NT2/D1 (cell line): ENCODE results near the gene DCP1B.

Source experiments
- YY1 ChIP-seq: IDR thresholded peaks from 2 replicates; pipeline ENCODE4 v1.6.1; 2011; ENCODE audit not compliant: insufficient read length, insufficient read depth
- ZNF274 ChIP-seq: IDR thresholded peaks from 2 replicates; pipeline ENCODE4 v1.6.1; 2011; ENCODE audit warnings: mild to moderate bottlenecking, low read depth, low read length

GRCh38 chr12:1995205-1995896 is 8.9 kb downstream of the DCP1B start:
- TF ChIP-seq ZNF274: no peak
- no peak for TF ChIP-seq YY1
